K562 (cell line): ENCODE results near the gene TADA1. TPM values are rescaled to one million over a fixed set of nuclear protein-coding genes. Genes with fewer than 3 reads are reported as not detected.

Experiments
- ARHGAP35 ChIP-seq: fragments of 450-650 bp; IDR thresholded peaks from 2 replicates; pipeline ENCODE4 v1.6.1; 2018; ENCODE audit not compliant: partially characterized antibody
- ATF4 ChIP-seq: fragments of 450-650 bp; formaldehyde crosslinking; IDR thresholded peaks from 2 replicates; pipeline ENCODE4 v1.4.0; 2022; ENCODE audit warnings: mild to moderate bottlenecking, moderate library complexity
- CAMTA2 ChIP-seq: fragments of 250-450 bp; sonication (Bioruptor Pico); conservative IDR thresholded peaks from 2 replicates; pipeline ENCODE4 v1.5.1; 2022
- CCNT2 ChIP-seq: IDR thresholded peaks from 2 replicates; pipeline ENCODE4 v1.6.1; 2011; ENCODE audit warnings: borderline replicate concordance, low read depth, mild to moderate bottlenecking, moderate library complexity, mixed read lengths, low read length; ENCODE audit not compliant: insufficient read length; ENCODE audit errors: extremely low read depth
- COPS2 ChIP-seq: fragments of 450-650 bp; conservative IDR thresholded peaks from 2 replicates; pipeline ENCODE4 v1.6.1; 2016; ENCODE audit warnings: mild to moderate bottlenecking, moderate library complexity
- CSDE1 ChIP-seq, 2 experiments: fragments of 450-650 bp; IDR thresholded peaks; 2 replicates each; pipeline ENCODE4 v1.6.1; 2016; ENCODE audit warnings: mild to moderate bottlenecking in 1 of 2
- ELF1 ChIP-seq: fragments of 200-800 bp; sonication (Bioruptor generic); IDR thresholded peaks from 2 replicates; pipeline ENCODE4 v1.6.1; 2016; ENCODE audit warnings: missing genetic modification characterization, missing compliant biosample characterization
- FOXJ2 ChIP-seq: fragments of 200-800 bp; sonication (Bioruptor generic); IDR thresholded peaks from 2 replicates; pipeline ENCODE4 v1.6.1; 2016; ENCODE audit warnings: missing genetic modification characterization, missing compliant biosample characterization
- ILF3 ChIP-seq: fragments of 450-650 bp; IDR thresholded peaks from 2 replicates; pipeline ENCODE4 v1.6.1; 2018; ENCODE audit warnings: antibody characterized with exemption, mild to moderate bottlenecking, moderate library complexity, borderline replicate concordance
- MTA2 ChIP-seq: fragments of 450-650 bp; IDR thresholded peaks from 2 replicates; pipeline ENCODE4 v1.6.1; 2016; ENCODE audit warnings: low read depth
- PCBP2 ChIP-seq: fragments of 200-400 bp; formaldehyde crosslinking; IDR thresholded peaks from 2 replicates; pipeline ENCODE4 v1.6.1; 2018; ENCODE audit warnings: low read length, low read depth, mild to moderate bottlenecking, moderate library complexity; ENCODE audit not compliant: poor library complexity, severe bottlenecking
- PML ChIP-seq: IDR thresholded peaks from 2 replicates; pipeline ENCODE4 v1.6.1; 2012; ENCODE audit warnings: low read length, inconsistent platforms
- POLR3A ChIP-seq: IDR thresholded peaks from 2 replicates; pipeline ENCODE4 v1.6.1; 2011; ENCODE audit warnings: borderline replicate concordance, mild to moderate bottlenecking, moderate library complexity; ENCODE audit not compliant: insufficient read length, insufficient read depth; ENCODE audit errors: extremely low read depth
- RAD21 ChIP-seq, 2 experiments: fragments of 250-450 bp in 1 of 2; fragments of 450-650 bp in 1 of 2; sonication (Bioruptor Pico) in 1 of 2; formaldehyde crosslinking in 1 of 2; IDR thresholded peaks in 1 of 2; conservative IDR thresholded peaks in 1 of 2; 2 replicates each; pipeline versions ENCODE4 v1.4.0 to v1.8.0; 2020 to 2022; ENCODE audit warnings: mild to moderate bottlenecking in 2 of 2, moderate library complexity in 1 of 2
- SIN3B ChIP-seq: fragments of 450-650 bp; IDR thresholded peaks from 2 replicates; pipeline ENCODE4 v1.6.1; 2017; ENCODE audit warnings: low read depth, mild to moderate bottlenecking, moderate library complexity
- SMARCE1 ChIP-seq: fragments of 450-650 bp; IDR thresholded peaks from 2 replicates; pipeline ENCODE4 v1.7.1; 2016; ENCODE audit warnings: mild to moderate bottlenecking
- SOX6 ChIP-seq: fragments of 450-650 bp; IDR thresholded peaks from 2 replicates; pipeline ENCODE4 v1.6.1; 2014; ENCODE audit warnings: mild to moderate bottlenecking
- TCF7 ChIP-seq: sonication (generic); IDR thresholded peaks from 2 replicates; pipeline ENCODE4 v1.6.1; 2016; ENCODE audit warnings: antibody characterized with exemption, borderline replicate concordance
- U2AF2 ChIP-seq: fragments of 200-400 bp; formaldehyde crosslinking; optimal IDR thresholded peaks from 2 replicates; pipeline ENCODE3; 2017; ENCODE audit warnings: low read depth, mild to moderate bottlenecking, low read length
- ZBTB8A ChIP-seq: fragments of 450-650 bp; IDR thresholded peaks from 2 replicates; pipeline ENCODE4 v1.6.1; 2018; ENCODE audit warnings: mild to moderate bottlenecking, moderate library complexity; ENCODE audit not compliant: partially characterized antibody
- ZBTB9 ChIP-seq: fragments of 450-650 bp; formaldehyde crosslinking; IDR thresholded peaks from 2 replicates; pipeline ENCODE4 v1.4.0; 2020; ENCODE audit warnings: mild to moderate bottlenecking, moderate library complexity
- ZNF143 ChIP-seq: sonication (generic); formaldehyde crosslinking; IDR thresholded peaks from 2 replicates; pipeline ENCODE4 v1.9.0; 2022; ENCODE audit warnings: mild to moderate bottlenecking, missing genetic modification reagents
- ZNF384 ChIP-seq: IDR thresholded peaks from 2 replicates; pipeline ENCODE4 v1.6.1; 2012; ENCODE audit warnings: low read depth, low read length, improper control_type of control experiment
- ZNF717 ChIP-seq: fragments of 250-450 bp; sonication (Bioruptor Pico); IDR thresholded peaks from 2 replicates; pipeline ENCODE4 v1.5.0; 2021
- polyA plus RNA-seq, 8 experiments: library from polyadenylated mRNA; depleted of rRNA in 4 of 8; stranded (reverse) in 5 of 8; unstranded in 3 of 8; fragments of >200 nt; fragmentation: Nextera tagmentation in 2 of 8; fragmentation: Illumina TruSeq in 1 of 8; extraction: Ambion mirVana in 2 of 8; extraction: Trizol in 1 of 8; gene quantifications; 2 replicates each; pipeline versions ENCODE4 v1.2.1 to v1.2.3, GENCODE V29; 2011 to 2014; ENCODE audit warnings: inconsistent platforms in 1 of 8, missing spikeins in 1 of 8
- total RNA-seq, 7 experiments: library from RNA; depleted of rRNA in 6 of 7; stranded (reverse); fragments of >200 nt in 6 of 7; fragmentation: Illumina TruSeq in 2 of 7; extraction: Trizol in 2 of 7; gene quantifications; 2 replicates each; pipeline versions ENCODE4 v1.2.1 to v1.2.3, GENCODE V29; 2011 to 2021; ENCODE audit warnings: low replicate concordance in 1 of 7
- TF ChIP-seq, protein P1 (sequence below), 2 experiments: IDR thresholded peaks; 2 replicates each; pipeline ENCODE4 v1.6.1; 2012; ENCODE audit warnings: improper control_type of control experiment in 2 of 2, low read depth in 2 of 2, low read length in 2 of 2, borderline replicate concordance in 1 of 2

The TADA1 gene
- total and polyA plus RNA-seq, 9 of the 15 experiments (the other 6 are each of a cell fraction or from before 2014, with no cell fraction given): 15.9 to 76.5 (median 28.7) TPM

DNA sequence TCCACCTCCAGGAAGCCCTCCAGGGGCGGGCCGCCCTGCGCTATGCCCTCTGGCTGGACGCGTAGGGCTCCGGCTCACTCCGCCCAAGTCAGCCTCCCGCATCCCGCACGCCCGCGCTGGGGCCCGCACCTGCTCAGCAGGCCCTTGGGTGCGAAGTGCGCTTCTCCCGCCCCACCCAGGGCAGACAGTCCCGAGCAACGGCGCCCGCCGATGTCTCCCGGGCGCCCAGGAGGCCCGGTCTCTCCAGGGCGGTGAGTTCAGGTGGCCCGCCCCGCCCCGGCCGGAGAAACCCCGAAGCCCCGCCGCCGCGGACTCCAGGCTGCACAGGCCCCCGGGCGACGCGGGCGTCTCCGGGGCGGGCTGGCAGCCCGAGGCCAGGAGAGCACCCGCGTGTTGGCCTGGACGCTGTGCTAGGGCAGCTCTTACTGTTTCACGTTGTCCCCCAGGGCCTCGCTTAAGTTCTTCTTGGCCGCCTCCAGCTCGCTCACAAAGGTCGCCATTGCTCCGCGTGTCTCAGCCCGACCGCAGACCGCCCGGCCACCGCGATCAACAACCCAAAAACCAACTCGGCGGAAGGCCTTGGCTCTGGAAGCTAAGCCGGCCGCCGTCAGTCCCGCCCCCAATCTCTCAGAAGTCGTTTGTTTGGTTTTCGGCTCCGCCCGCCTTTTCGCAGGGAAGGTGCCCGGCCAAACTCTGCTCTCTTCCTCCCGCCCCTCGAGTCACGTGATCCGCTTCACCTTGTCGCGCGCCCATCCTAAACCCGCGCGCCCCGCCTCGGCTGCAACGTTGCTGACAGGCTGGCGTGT, at the start of gene TADA1 (continued):
- TF ChIP-seq SIN3B (0 out of 2 replicates have a peak, but pooled peaks have one; percentile 60), COPS2 (no peak), SMARCE1 (no peak; the same call in 1 of the 2 replicates), PML (peak; percentile 70; the same call in 1 of the 2 replicates), ELF1 (peak; percentile 46; the same call in 1 of the 2 replicates), ARHGAP35 (no peak), U2AF2 (no peak), CCNT2 (peak; percentile 60), ZNF143 (CRISPR knock-in tag) (no peak), TCF7 (peak; percentile 48; the same call in 1 of the 2 replicates), RAD21 (CRISPR knock-in tag; conservative IDR thresholded peaks at IDR 0.05 in 1 of 2, IDR thresholded peaks at IDR 0.05 in 1 of 2) (peak; percentile 28 to 35; a peak in 3 of 4 replicates), ZNF384 (no peak), ZNF717 (no peak), CSDE1 (IDR thresholded peaks at IDR 0.05) (no peak), SOX6 (peak; percentile 57; the same call in 1 of the 2 replicates), FOXJ2 (tag) (no peak; the same call in 1 of the 2 replicates), ZBTB9 (no peak; the same call in 1 of the 2 replicates), MTA2 (no peak), PCBP2 (no peak), ILF3 (peak; percentile 85), POLR3A (no peak), CAMTA2 (CRISPR knock-in tag) (no peak), ATF4 (CRISPR knock-in tag) (no peak), ZBTB8A (no peak)
- TF ChIP-seq, protein P1, sequence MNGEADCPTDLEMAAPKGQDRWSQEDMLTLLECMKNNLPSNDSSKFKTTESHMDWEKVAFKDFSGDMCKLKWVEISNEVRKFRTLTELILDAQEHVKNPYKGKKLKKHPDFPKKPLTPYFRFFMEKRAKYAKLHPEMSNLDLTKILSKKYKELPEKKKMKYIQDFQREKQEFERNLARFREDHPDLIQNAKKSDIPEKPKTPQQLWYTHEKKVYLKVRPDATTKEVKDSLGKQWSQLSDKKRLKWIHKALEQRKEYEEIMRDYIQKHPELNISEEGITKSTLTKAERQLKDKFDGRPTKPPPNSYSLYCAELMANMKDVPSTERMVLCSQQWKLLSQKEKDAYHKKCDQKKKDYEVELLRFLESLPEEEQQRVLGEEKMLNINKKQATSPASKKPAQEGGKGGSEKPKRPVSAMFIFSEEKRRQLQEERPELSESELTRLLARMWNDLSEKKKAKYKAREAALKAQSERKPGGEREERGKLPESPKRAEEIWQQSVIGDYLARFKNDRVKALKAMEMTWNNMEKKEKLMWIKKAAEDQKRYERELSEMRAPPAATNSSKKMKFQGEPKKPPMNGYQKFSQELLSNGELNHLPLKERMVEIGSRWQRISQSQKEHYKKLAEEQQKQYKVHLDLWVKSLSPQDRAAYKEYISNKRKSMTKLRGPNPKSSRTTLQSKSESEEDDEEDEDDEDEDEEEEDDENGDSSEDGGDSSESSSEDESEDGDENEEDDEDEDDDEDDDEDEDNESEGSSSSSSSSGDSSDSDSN (IDR thresholded peaks at IDR 0.05; ENCODE audit: borderline replicate concordance in 1 of 2, low read depth in 2 of 2, low read length in 2 of 2): peak; percentile 61 to 88; a peak in 3 of 4 replicates
